ENCODE results near the gene IFIH1. TPM values are rescaled to one million over a fixed set of nuclear protein-coding genes. Genes with fewer than 3 reads are reported as not detected.

Gene IFIH1
- total and polyA plus RNA-seq, 2 of the 8 experiments (the other 6 are each of a cell fraction or from before 2014, with no cell fraction given): 0.32 to 2.0 TPM

GRCh38 chr2:162266460-162266760 lies 52.1 kb downstream of the IFIH1 start:
- Histone ChIP-seq H3K23ac (ENCODE audit: insufficient read length) (no peak overlapping the region), H2BK12ac (ENCODE audit: low read depth, low read length) (no peak overlapping the region), H4K91ac (replicated peaks; ENCODE audit: insufficient read length, low read length) (no peak overlapping the region), H3K79me1 (ENCODE audit: low read depth, low read length) (no peaks in the 10 kb centered on the region), H3K36me3 (ENCODE audit: control insufficient read depth in 2 of 4, insufficient read depth in 4 of 4, low read length in 3 of 4) (no peaks in the 10 kb centered on the region), H2BK5ac (ENCODE audit: low read depth, low read length) (no peak overlapping the region), H3K9ac (replicated peaks in 1 of 4; ENCODE audit: extremely low read depth in 1 of 4, low read depth in 3 of 4, low read length in 3 of 4) (no peak overlapping the region; a peak in 1 of 7 replicates), H3K4me2 (ENCODE audit: insufficient read depth in 1 of 2, low read depth in 2 of 2, low read length in 2 of 2) (no peak overlapping the region), H3K4me1 (replicated peaks in 1 of 4; ENCODE audit: control insufficient read depth in 3 of 4, insufficient read depth in 4 of 4, low read length in 3 of 4) (peaks cover 0 to 4% (median 0%) of the 10 kb centered on the region in 4 experiments; a peak in 1 of 7 replicates), H3K23me2 (ENCODE audit: low read depth, low read length) (no peaks in the 10 kb centered on the region), H2AK5ac (ENCODE audit: low read depth, low read length) (no peak overlapping the region), H3K27me3 (replicated peaks in 1 of 4; ENCODE audit: control insufficient read depth in 3 of 4, extremely low read depth in 1 of 4, insufficient read depth in 3 of 4, low read length in 3 of 4) (no peaks in the 10 kb centered on the region), H3K27ac (ENCODE audit: low read depth, low read length) (no peak overlapping the region), H3K18ac (ENCODE audit: extremely low read depth, low read length) (no peak overlapping the region), H3K56ac (replicated peaks; ENCODE audit: insufficient read length, low read depth, low read length) (no peak overlapping the region), H4K20me1 (replicated peaks in 1 of 2; ENCODE audit: control insufficient read depth in 1 of 2, insufficient read depth in 2 of 2, low read length in 2 of 2) (no peaks in the 10 kb centered on the region), H3K4ac (replicated peaks; ENCODE audit: insufficient read length, low read depth, low read length) (no peak overlapping the region), H2BK120ac (replicated peaks; ENCODE audit: low read depth, low read length) (no peak overlapping the region), H4K8ac (ENCODE audit: extremely low read depth, insufficient read depth, low read length) (no peak overlapping the region), H3K9me3 (ENCODE audit: insufficient read depth in 2 of 2, low read depth in 1 of 2, low read length in 1 of 2) (no peaks in the 10 kb centered on the region), H2BK20ac (ENCODE audit: low read length) (no peak overlapping the region), H2AFZ (ENCODE audit: low read length) (no peak overlapping the region), H3K79me2 (ENCODE audit: control insufficient read depth in 1 of 2, insufficient read depth in 2 of 2, low read length in 2 of 2) (no peaks in the 10 kb centered on the region), H4K5ac (ENCODE audit: insufficient read length, low read depth, low read length) (no peak overlapping the region), H3K4me3 (ENCODE audit: extremely low read depth in 1 of 4, insufficient read depth in 2 of 4, low read depth in 3 of 4, low read length in 4 of 4) (no peak overlapping the region), H3K14ac (ENCODE audit: insufficient read length) (no peak overlapping the region), H2BK15ac (ENCODE audit: low read length) (no peak overlapping the region)
- ChIA-PET POLR2A (ENCODE audit: partially characterized antibody) (no interaction called here), CTCF (ENCODE audit: partially characterized antibody) (interaction anchor here (1.0 to 1.3 kb wide), 3 partner anchors 8 to 45 kb away, joined by 3 to 5 read pairs (median 5); no protein-coding TSS in a partner anchor)
- TF ChIP-seq CBX8 (IDR thresholded peaks at IDR 0.05; ENCODE audit: borderline replicate concordance, low read depth, low read length) (no peak), EZH2 (IDR thresholded peaks at IDR 0.05; ENCODE audit: low read depth, low read length, severe bottlenecking) (no peak), SP1 (IDR thresholded peaks at IDR 0.05; ENCODE audit: low read depth, low read length) (no peak)
- DNase-seq (ENCODE audit: low read depth in 1 of 2, low spot score in 2 of 2) (no peak), FAIRE-seq (no peak)
- 94% methylated on average over 1 of the region's 1 CpG; no CpG with 5 or more reads in 1 of the 2 experiments for WGBS, 2 experiments (ENCODE audit: extremely low coverage in 1 of 2, insufficient coverage in 1 of 2, insufficient read length in 1 of 2, insufficient replicate concordance in 2 of 2, low coverage in 1 of 2, low lambda C conversion rate in 2 of 2, missing lambda C conversion rate in 1 of 2)

Data from H1 (cell line).